ENCODE data around the gene CXCL9.
"Not testable (repeated sequence)": the region's sequence is repeated elsewhere in the genome, so short reads cannot be mapped to it uniquely, and the experiment has no call there.

The CXCL9 gene

DNA sequence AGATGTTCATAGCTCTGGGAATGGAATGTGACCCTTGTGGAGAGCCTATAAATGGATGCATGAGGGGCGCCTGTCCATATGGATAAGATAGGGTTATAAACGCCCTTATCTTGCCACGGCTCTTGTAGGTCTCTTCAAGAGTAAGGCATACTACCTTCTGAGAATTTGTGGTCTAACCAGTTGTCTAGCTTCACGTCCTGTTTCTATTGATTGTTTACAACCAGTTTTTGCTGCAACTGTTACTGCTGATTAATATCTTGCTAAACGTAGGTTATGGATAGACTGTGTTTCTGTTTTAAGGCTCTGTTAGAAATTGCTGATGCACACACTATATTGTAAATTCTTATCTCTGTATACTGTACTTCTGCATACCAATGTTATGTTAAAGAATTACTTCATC lies 52.5 kb downstream of the CXCL9 start:
- not testable (repeated sequence) for DNase-seq

DNA sequence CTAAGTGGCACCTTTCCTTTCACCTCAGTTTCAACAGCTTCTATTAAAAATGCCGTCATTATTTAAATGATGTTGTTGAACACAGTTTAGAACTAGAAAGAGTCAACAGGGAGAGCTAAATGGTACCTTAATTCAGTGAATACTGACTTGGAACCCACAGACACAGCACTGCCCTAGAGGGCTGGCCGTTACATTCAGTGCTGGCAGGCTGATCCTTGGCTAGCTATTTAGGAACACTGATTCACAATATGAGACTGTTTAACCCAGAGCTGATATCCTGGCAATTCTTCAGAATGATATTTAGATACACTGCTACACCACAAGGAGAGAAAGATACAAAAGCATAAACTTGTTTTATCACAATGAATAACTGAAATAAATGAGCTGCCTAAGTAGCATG lies 53.8 kb downstream of the CXCL9 start:
- no peak for DNase-seq
